Lung (tissue), 12 donors: ENCODE measurements around the gene ANKRD42. TPM values are rescaled to one million over a fixed set of nuclear protein-coding genes. Genes with fewer than 3 reads are reported as not detected.
A peak's percentile ranks its signal among the peaks of the same experiment; 100 is the strongest.

Experiments used
- ATAC-seq: fragments of 200-7000 bp; cut with Tn5 transposase; one replicate; pipeline ENCODE4 v1.9.1; 2020; ENCODE audit warnings: moderate number of reproducible peaks; ENCODE audit not compliant: insufficient read depth, low FRiP score
- DNase-seq, 3 donors: peaks; one replicate each; pipeline ENCODE4 v3.0.0-alpha.2; 2013 to 2017
- H3K27ac ChIP-seq, 2 donors: one replicate each; pipeline ENCODE4 v1.5.1; 2013; ENCODE audit warnings: mild to moderate bottlenecking in 2 of 2, moderate library complexity in 2 of 2, control low read depth in 1 of 2, inconsistent platforms in 1 of 2, low read depth in 1 of 2, low read length in 1 of 2
- H3K27me3 ChIP-seq, 3 donors: one replicate each; pipeline ENCODE4 v1.5.1; 2013; ENCODE audit warnings: low read length in 2 of 3; ENCODE audit not compliant: control insufficient read depth in 3 of 3, insufficient read depth in 3 of 3
- H3K36me3 ChIP-seq, 4 donors: one replicate each; pipeline ENCODE4 v1.5.1; 2013; ENCODE audit warnings: low read length in 4 of 4, mild to moderate bottlenecking in 1 of 4, moderate library complexity in 1 of 4; ENCODE audit not compliant: control insufficient read depth in 4 of 4, insufficient read depth in 4 of 4
- H3K4me1 ChIP-seq, 5 donors: one replicate each; pipeline ENCODE4 v1.5.1; 2013; ENCODE audit warnings: low read length in 5 of 5, mild to moderate bottlenecking in 2 of 5, moderate library complexity in 1 of 5; ENCODE audit not compliant: control insufficient read depth in 5 of 5, insufficient read depth in 5 of 5
- H3K4me3 ChIP-seq: one replicate; pipeline ENCODE4 v1.5.1; 2013; ENCODE audit warnings: mild to moderate bottlenecking, control low read depth, moderate library complexity
- H3K9ac ChIP-seq, 2 donors: one replicate each; pipeline ENCODE4 v1.5.1; 2013; ENCODE audit warnings: low read length in 2 of 2, control low read depth in 1 of 2; ENCODE audit not compliant: insufficient read depth in 1 of 2
- H3K9me3 ChIP-seq, 4 donors: one replicate each; pipeline ENCODE4 v1.5.1; 2013; ENCODE audit warnings: low read length in 3 of 4, mild to moderate bottlenecking in 1 of 4, moderate library complexity in 1 of 4; ENCODE audit not compliant: control insufficient read depth in 4 of 4, insufficient read depth in 3 of 4
- CTCF ChIP-seq: IDR thresholded peaks from 2 replicates; pipeline ENCODE4 v1.5.1; 2012; ENCODE audit warnings: mild to moderate bottlenecking; ENCODE audit errors: control extremely low read depth, extremely low read depth
- WGBS, 2 donors: extraction: QIAGEN DNeasy Blood & Tissue Kit; methylation state at CpG; one replicate each; pipeline ENCODE4 v1.1.7; 2013; 5-methylcytosine and 5-hydroxymethylcytosine counted together
- polyA plus RNA-seq, 2 donors: library from polyadenylated mRNA; stranded (reverse); fragments of 200-250 nt; gene quantifications; one replicate each; pipeline ENCODE4 v1.2.1, GENCODE V29; 2013
- total RNA-seq, 2 donors: library from RNA; depleted of rRNA in 1 of 2; stranded (reverse); fragments of >200 nt in 1 of 2; gene quantifications; one replicate each; pipeline ENCODE4 v1.2.1, GENCODE V29; 2014 to 2021
- donor health status: control.
- donor health status: control.
- donor health status: Bipolar disorder and iron deficiency.
- donor health status: healthy.
- donor health status: DM: yes; HTN: yes; CAD: no.

Gene ANKRD42
- total and polyA plus RNA-seq, 4 donors = 7.5 to 20.3 (median 12.5) TPM

GRCh38 chr11:83285771-83286528, 92.4 kb downstream of the ANKRD42 start, which contains the start of gene CCDC90B:
CCDC90B (minus strand) TSS chr11:83286367; CDS start chr11:83285972, 395 bp downstream.
- Histone ChIP-seq H3K9me3 (no peaks in the 10 kb centered on the region), H3K27me3 (no peaks in the 10 kb centered on the region), H3K4me1 (peaks cover 0 to 24% (median 4%) of the 10 kb centered on the region in 5 donors), H3K36me3 (no peaks in the 10 kb centered on the region), H3K9ac (peak within 1 kb of the TSS; percentile 86 to 91), H3K4me3 (peak within 1 kb of the TSS; percentile 86), H3K27ac (peak within 1 kb of the TSS; percentile 99 to 100)
- peak; percentile 98 to 100 (median 99) for DNase-seq
- ATAC-seq = peak; percentile 98
- TF ChIP-seq CTCF = no peak
- 0% methylated on average over 55 of the region's 55 CpGs for WGBS, 2 donors

GRCh38 chr11:83287631-83288030, 94.1 kb downstream of the ANKRD42 start:
- ATAC-seq = no peak
- Histone ChIP-seq H3K4me3 (no peak overlapping the region), H3K36me3 (no peaks in the 10 kb centered on the region), H3K9me3 (no peaks in the 10 kb centered on the region), H3K9ac (no peak overlapping the region), H3K27me3 (no peaks in the 10 kb centered on the region), H3K27ac (no peak overlapping the region), H3K4me1 (peaks cover 0 to 22% (median 3%) of the 10 kb centered on the region in 5 donors)
- WGBS, 2 donors = 95 to 96% methylated on average over 6 of the region's 6 CpGs
- no peak for DNase-seq
- no peak for TF ChIP-seq CTCF

GRCh38 chr11:83292709-83293456, 99.4 kb downstream of the ANKRD42 start:
- peak; percentile 29 for TF ChIP-seq CTCF
- 56 to 60% methylated on average over 7 of the region's 7 CpGs for WGBS, 2 donors
- Histone ChIP-seq H3K4me3 (no peak overlapping the region), H3K27me3 (no peaks in the 10 kb centered on the region), H3K27ac (no peak overlapping the region), H3K4me1 (peaks cover 0 to 4% (median 0%) of the 10 kb centered on the region in 5 donors), H3K9ac (peak overlapping the region in 1 of 2 donors; percentile 50), H3K9me3 (no peaks in the 10 kb centered on the region), H3K36me3 (no peaks in the 10 kb centered on the region)
- ATAC-seq = no peak
- DNase-seq = peak; percentile 24 to 87 (median 82)
